Fibroblast of lung (primary cell): ENCODE results near the gene CD6.

Experiments
- CTCF ChIP-seq, 2 donors: IDR thresholded peaks in 1 of 2; conservative IDR thresholded peaks in 1 of 2; 1 replicate in 1 of 2; 2 replicates in 1 of 2; pipeline ENCODE4 v1.5.1; 2011 to 2012; ENCODE audit warnings: low read length in 2 of 2, control low read depth in 1 of 2, inconsistent platforms in 1 of 2, low read depth in 1 of 2, mild to moderate bottlenecking in 1 of 2
- EZH2 ChIP-seq: IDR thresholded peaks from 2 replicates; pipeline ENCODE4 v1.5.1; 2012; ENCODE audit warnings: low read length, control low read depth, mild to moderate bottlenecking; ENCODE audit errors: missing control alignments

GRCh38 chr11:60959431-60959830 is 12.0 kb upstream of the CD6 start:
- TF ChIP-seq CTCF (conservative IDR thresholded peaks at IDR 0.05 in 1 of 2, IDR thresholded peaks at IDR 0.05 in 1 of 2; ENCODE audit: low read depth in 1 of 2, low read length in 2 of 2) (no peak), EZH2 (no peak)
